Activated naive CD4-positive, alpha-beta T cell treated with anti-CD3 and anti-CD28 coated beads, Interleukin-2, amount 50 U/mL, for 24 hours (primary cell): ENCODE data around the gene TSEN15.
"Not testable (repeated sequence)": the region's sequence is repeated elsewhere in the genome, so short reads cannot be mapped to it uniquely, and the experiment has no call there.

Experiments used
- H3K27ac Mint-ChIP-seq: one replicate; pipeline ENCODE4 v1.8.0; 2021; ENCODE audit warnings: mild to moderate bottlenecking, mixed read lengths
- H3K27me3 Mint-ChIP-seq: one replicate; pipeline ENCODE4 v1.8.0; 2021; ENCODE audit warnings: mixed read lengths
- H3K36me3 Mint-ChIP-seq: one replicate; pipeline ENCODE4 v1.8.0; 2021; ENCODE audit warnings: mixed read lengths
- H3K4me1 Mint-ChIP-seq: one replicate; pipeline ENCODE4 v1.8.0; 2021; ENCODE audit warnings: mixed read lengths
- H3K4me3 Mint-ChIP-seq: one replicate; pipeline ENCODE4 v1.8.0; 2021; ENCODE audit warnings: mild to moderate bottlenecking, mixed read lengths
- H3K9me3 Mint-ChIP-seq: one replicate; pipeline ENCODE4 v1.8.0; 2021; ENCODE audit warnings: mixed read lengths

The TSEN15 gene

DNA sequence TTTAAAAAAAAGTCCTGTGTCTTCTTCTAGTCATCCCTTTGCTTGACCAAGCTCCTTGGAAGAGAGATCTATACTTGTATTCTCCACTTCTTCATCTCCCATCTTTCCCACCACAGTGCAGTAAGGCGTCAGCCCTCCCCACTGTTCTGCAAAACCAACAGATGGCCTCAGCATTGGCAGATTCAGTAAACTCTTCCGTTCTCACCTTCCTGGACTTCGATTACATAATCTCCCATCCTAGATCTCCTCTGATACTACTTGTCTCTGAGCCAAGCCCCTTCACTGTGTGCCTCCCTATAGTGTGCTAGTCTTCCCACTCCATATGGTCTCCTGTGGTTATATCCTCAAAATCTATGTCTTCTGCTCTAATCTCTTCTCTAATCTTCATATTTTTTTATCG lies 12.4 kb upstream of the TSEN15 start:
- Mint-ChIP-seq H3K27ac (no peak overlapping the region), H3K9me3 (no peaks in the 10 kb centered on the region), H3K4me1 (peaks cover 22% of the 10 kb centered on the region), H3K27me3 (peaks cover 59% of the 10 kb centered on the region), H3K36me3 (peaks cover 6% of the 10 kb centered on the region), H3K4me3 (peak overlapping the region; percentile 51)

DNA sequence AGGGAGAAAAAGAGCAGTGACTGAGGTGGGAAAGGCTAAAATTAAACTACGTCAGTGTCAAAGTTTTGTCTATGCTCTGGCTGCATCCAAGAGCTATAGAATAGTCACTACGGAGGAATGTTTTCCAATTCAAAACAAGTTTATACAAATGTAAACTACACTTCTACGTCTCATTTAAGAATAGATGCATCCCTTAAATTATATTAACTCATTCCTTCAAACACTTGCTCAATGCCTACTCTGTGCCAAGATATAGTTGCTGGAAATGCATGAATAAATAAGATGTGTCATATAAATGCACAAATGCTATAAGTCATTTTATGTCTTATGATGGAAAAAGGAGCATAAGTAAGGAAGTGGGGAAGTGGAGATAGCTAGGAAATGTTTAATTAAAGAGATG lies 9.8 kb upstream of the TSEN15 start:
- Mint-ChIP-seq H3K4me3 (no peak overlapping the region), H3K4me1 (peaks cover 15% of the 10 kb centered on the region), H3K9me3 (no peaks in the 10 kb centered on the region), H3K27ac (no peak overlapping the region), H3K27me3 (peaks cover 44% of the 10 kb centered on the region), H3K36me3 (peaks cover 6% of the 10 kb centered on the region)

DNA sequence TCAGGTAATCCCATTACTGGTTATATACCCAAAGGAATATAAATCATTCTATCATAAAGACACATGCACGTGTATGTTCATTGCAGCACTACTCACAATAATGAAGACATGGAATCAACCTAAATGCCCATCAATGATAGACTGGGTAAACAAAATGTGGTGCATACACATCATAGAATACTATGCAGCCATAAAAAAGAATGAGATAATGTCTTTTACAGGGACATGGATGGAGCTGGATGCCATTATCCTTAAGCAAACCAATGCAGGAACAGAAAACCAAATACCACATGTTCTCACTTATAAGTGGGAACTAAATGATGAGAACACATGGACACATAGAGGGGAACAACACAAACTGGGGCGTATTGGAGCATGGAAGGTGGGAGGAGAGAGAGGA lies 8.2 kb upstream of the TSEN15 start:
- not testable (repeated sequence) for H3K27ac Mint-ChIP-seq, H3K4me1 Mint-ChIP-seq, H3K9me3 Mint-ChIP-seq, H3K36me3 Mint-ChIP-seq, H3K4me3 Mint-ChIP-seq
- H3K27me3 Mint-ChIP-seq: peaks cover 38% of the 10 kb centered on the region

DNA sequence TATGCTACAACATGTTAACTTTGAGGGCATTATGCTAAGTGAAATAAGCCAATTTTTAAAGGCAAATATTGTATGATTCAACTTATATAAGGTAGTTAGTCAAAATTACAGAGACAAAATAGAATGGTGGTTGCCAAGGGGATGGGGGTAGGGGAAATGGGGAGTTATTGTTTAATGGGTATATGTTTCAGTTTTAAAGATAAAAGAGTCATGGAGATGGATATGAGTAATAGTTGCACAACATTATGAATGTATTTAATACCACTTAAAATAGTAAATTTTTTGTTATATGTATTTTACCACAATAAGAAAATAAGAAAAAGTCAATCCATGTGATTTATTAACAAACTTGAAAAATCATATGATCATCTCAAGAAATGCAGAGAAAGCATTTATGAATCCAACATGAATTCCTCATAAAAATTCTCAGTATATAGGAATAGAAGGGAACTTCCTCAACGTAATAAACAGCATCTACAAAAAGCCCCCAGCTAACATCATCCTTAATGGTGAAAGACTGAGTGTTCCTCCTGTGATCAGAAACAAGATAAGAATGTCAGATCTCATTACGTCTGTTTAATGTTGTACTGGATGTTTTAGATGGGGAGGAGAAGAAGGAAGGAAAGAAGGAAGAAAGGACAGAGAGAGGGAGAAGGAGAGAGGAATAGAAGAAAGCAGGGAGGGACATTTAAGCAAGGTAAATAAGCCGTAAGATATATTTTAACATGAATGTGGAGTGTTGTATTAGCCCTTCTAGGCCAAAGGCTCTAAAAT lies 6.7 kb upstream of the TSEN15 start:
- Mint-ChIP-seq H3K4me1 (no peaks in the 10 kb centered on the region), H3K4me3 (no peak overlapping the region), H3K9me3 (no peaks in the 10 kb centered on the region), H3K36me3 (peaks cover 3% of the 10 kb centered on the region), H3K27me3 (peaks cover 37% of the 10 kb centered on the region), H3K27ac (no peak overlapping the region)

DNA sequence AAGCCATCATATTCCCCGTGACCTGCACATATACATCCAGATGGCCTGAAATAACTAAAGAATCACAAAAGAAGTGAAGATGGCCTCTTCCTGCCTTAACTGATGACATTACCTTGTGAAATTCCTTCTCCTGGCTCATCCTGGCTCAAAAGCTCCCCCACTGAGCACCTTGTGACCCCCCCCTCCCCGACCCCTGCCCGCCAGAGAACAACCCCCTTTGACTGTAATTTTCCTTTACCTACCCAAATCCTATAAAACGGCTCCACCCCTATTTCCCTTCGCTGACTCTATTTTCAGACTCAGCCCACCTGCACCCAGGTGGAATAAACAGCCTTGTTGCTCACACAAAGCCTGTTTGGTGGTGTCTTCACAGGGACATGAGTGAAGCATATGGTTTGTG lies 4.0 kb upstream of the TSEN15 start:
- H3K4me3 Mint-ChIP-seq, H3K36me3 Mint-ChIP-seq, H3K27ac Mint-ChIP-seq, H3K9me3 Mint-ChIP-seq: not testable (repeated sequence)
- peaks cover 19% of the 10 kb centered on the region for H3K4me1 Mint-ChIP-seq
- H3K27me3 Mint-ChIP-seq: peaks cover 23% of the 10 kb centered on the region

DNA sequence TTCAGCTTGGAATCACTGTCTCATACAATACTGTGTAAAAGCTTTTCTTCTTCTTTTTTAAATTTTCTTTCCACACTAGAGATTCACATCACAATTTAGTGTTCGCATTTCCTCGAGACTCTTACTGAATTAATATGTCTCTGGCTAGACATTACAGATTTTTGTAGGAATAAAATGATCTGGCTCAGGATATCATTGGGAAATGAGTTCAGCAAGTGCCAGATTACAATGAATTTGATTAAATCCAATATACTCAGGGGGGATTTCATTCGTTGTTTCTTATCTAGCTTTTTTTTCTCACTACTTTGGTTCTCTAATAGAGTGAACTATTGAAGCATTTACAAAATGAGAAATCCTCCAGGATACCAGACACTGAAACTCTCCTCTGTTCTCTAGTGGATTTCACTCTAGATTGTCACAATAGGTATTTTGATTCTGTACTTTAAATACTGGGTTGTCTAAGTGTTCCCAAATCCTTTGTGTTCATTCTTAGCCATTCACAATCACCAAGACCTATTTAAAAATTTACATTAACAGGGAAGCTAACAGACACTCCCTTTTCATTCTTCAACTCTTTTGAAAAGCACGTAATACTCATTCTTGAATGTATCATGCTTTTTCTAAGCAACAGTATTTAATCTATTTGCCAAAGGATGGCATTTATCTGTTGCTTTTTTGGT lies 2.8 kb upstream of the TSEN15 start:
- peaks cover 5% of the 10 kb centered on the region for H3K36me3 Mint-ChIP-seq
- peaks cover 13% of the 10 kb centered on the region for H3K27me3 Mint-ChIP-seq
- H3K27ac Mint-ChIP-seq: peak overlapping the region; percentile 26
- H3K9me3 Mint-ChIP-seq: peaks cover 4% of the 10 kb centered on the region
- H3K4me3 Mint-ChIP-seq: no peak overlapping the region
- peaks cover 29% of the 10 kb centered on the region for H3K4me1 Mint-ChIP-seq

DNA sequence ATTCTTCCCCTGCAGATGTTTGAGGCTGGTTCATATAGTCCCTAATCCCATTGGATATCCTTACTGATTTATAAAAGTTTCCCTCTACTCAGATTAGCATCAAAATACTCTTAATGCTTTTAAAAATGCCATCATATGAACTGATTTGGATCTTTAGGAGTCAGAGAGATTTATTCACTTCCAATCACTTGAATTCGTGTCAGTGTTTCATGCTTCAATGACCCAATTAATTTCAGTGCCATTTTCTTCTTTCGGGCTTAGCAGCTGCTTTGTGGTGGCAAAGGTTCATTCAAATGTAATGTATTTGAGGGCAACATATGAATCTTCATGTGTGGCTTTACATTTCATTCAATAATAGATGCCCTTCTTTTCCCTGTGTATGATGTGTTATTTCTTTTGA lies 2.2 kb upstream of the TSEN15 start:
- no peak overlapping the region for H3K27ac Mint-ChIP-seq
- H3K4me3 Mint-ChIP-seq: no peak overlapping the region
- peaks cover 4% of the 10 kb centered on the region for H3K9me3 Mint-ChIP-seq
- H3K27me3 Mint-ChIP-seq: peaks cover 12% of the 10 kb centered on the region
- peaks cover 35% of the 10 kb centered on the region for H3K4me1 Mint-ChIP-seq
- H3K36me3 Mint-ChIP-seq: peaks cover 6% of the 10 kb centered on the region

DNA sequence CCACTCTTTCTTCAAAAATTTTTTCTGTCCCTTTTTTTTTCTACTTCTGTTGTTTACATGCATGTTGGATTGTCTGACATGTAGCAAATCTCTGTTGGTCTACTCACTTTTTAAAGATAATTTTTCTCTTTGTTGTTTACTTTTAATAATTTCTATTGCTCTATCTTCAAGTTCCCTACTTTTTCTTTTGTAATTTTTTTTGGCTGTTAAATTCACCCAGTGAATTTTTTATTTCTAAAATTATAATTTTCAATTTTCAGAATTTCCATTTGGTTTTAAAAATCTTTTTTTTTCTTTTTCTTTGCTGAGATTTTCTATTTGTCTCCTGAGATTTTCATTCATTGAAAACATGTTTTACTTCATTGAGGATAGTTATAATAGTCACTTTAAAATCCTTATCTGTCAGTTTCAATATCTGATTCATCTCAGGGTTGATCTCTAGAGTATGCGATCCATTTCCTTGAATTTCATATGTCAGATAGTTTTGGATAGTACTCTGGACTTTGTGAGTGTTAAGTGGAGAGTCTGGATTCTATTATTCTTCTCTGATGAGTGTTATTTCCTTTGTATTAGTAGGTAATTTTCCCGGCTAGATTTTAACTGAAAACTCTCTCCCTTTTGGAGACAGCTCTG lies 1.6 kb upstream of the TSEN15 start:
- Mint-ChIP-seq H3K27me3 (peaks cover 12% of the 10 kb centered on the region), H3K27ac (peak overlapping the region; percentile 100), H3K4me1 (peaks cover 39% of the 10 kb centered on the region), H3K36me3 (peaks cover 8% of the 10 kb centered on the region), H3K4me3 (peak overlapping the region; percentile 98), H3K9me3 (peaks cover 4% of the 10 kb centered on the region)

DNA sequence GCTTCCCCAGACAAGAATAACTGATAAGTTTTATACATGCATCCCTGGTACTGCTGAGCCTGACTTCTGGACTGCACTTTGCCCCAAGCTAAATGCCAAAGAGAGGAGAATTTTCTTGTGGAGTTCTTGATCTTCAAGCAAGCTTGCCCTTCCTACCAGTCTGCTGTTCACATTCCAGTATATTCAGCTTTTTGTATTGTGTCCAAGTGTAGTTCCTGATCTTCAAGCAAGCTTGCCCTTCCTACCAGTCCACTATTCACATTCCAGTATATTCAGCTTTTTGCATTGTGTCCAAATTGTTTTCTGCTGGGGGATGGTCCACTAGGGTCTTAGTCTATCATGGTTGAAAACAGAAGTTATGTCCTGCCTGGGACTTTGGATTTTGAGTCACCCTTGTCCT lies 894 bp upstream of the TSEN15 start:
- H3K36me3 Mint-ChIP-seq: peaks cover 11% of the 10 kb centered on the region
- H3K27me3 Mint-ChIP-seq: peaks cover 12% of the 10 kb centered on the region
- peaks cover 42% of the 10 kb centered on the region for H3K4me1 Mint-ChIP-seq
- H3K9me3 Mint-ChIP-seq: peaks cover 4% of the 10 kb centered on the region
- peak overlapping the region; percentile 98 for H3K4me3 Mint-ChIP-seq
- peak overlapping the region; percentile 100 for H3K27ac Mint-ChIP-seq

DNA sequence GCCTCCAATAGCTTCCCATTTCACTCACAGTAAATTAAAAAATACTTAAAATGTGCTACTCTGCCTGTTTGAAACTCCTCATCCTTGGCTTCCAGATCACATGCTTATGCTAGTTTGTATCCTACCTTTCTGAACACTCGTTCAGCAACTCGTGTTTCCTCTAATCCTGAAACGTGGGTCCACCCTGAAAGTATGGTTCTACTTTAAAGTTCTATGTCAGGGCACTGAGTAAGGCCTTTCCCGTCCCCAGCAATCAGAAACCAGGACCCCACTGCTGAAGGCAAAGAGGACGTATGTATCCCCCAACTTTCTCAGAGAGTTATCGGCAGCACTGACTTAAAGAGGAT lies 419 bp upstream of the TSEN15 start:
- H3K9me3 Mint-ChIP-seq: peaks cover 4% of the 10 kb centered on the region
- H3K36me3 Mint-ChIP-seq: peaks cover 11% of the 10 kb centered on the region
- peak overlapping the region; percentile 100 for H3K27ac Mint-ChIP-seq
- H3K4me3 Mint-ChIP-seq: peak overlapping the region; percentile 98
- H3K4me1 Mint-ChIP-seq: peaks cover 42% of the 10 kb centered on the region
- peaks cover 12% of the 10 kb centered on the region for H3K27me3 Mint-ChIP-seq

DNA sequence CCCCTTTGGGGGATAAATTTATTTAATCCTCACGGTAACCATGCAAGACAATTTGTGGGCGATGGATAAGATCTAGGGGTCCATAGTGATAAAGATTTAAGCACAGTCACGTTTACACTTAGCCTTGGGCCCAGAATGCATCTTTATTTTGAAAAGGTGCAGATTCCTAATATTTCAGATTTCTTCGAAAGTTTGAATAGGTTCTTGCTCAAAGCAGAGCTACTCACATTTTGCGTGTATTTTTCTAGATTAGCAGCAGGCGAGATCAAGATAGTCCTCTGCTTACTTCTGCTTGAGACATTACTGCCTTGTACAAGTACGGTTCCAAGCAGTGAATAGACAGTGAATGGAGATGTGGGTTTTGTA lies 647 bp downstream of the TSEN15 start:
- peak overlapping the region; percentile 98 for H3K4me3 Mint-ChIP-seq
- peak overlapping the region; percentile 100 for H3K27ac Mint-ChIP-seq
- H3K36me3 Mint-ChIP-seq: peaks cover 20% of the 10 kb centered on the region
- peaks cover 50% of the 10 kb centered on the region for H3K4me1 Mint-ChIP-seq
- peaks cover 4% of the 10 kb centered on the region for H3K9me3 Mint-ChIP-seq
- H3K27me3 Mint-ChIP-seq: peaks cover 12% of the 10 kb centered on the region

DNA sequence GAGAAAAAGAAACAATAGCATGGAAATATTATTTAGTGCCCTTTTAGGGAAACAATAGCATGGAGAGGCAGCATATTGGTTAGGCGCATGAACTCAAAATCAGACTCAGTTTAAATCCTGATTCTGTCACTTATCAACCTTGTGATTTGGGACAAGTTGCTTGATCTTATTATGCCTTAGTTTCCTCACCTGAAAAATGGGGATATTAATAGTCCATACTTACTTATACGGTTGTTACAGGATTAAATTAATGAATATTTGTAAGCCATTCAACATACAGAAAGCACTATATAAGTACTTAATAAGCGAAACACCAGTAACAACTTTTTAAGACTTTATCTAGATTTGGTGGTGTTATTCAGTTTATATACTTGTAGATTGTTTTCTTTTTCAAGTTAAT lies 1.2 kb downstream of the TSEN15 start:
- Mint-ChIP-seq H3K4me1 (peaks cover 53% of the 10 kb centered on the region), H3K27me3 (peaks cover 12% of the 10 kb centered on the region), H3K27ac (peak overlapping the region; percentile 100), H3K4me3 (peak overlapping the region; percentile 98), H3K36me3 (peaks cover 20% of the 10 kb centered on the region), H3K9me3 (peaks cover 4% of the 10 kb centered on the region)

DNA sequence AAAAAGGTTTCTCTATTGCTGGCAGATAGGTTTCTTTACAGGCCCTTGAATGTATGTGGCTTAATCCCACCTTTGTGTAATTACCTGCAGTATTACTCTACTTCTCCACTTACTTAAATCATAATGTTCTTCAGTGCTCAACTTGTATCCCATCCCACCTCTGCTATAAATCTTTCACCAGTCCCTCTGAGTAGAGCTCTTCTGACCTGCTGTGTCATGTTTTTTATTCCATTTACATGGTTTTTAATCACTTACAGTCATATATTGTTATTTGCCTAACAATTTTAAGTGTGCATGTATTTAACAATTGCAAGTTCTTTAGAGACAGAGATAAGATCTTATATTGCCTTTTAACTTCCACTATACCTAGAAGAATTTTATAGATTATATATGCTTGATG lies 2.4 kb downstream of the TSEN15 start:
- Mint-ChIP-seq H3K27me3 (peaks cover 8% of the 10 kb centered on the region), H3K4me3 (peak overlapping the region; percentile 66), H3K9me3 (peaks cover 4% of the 10 kb centered on the region), H3K4me1 (peaks cover 60% of the 10 kb centered on the region), H3K27ac (no peak overlapping the region), H3K36me3 (peaks cover 20% of the 10 kb centered on the region)

DNA sequence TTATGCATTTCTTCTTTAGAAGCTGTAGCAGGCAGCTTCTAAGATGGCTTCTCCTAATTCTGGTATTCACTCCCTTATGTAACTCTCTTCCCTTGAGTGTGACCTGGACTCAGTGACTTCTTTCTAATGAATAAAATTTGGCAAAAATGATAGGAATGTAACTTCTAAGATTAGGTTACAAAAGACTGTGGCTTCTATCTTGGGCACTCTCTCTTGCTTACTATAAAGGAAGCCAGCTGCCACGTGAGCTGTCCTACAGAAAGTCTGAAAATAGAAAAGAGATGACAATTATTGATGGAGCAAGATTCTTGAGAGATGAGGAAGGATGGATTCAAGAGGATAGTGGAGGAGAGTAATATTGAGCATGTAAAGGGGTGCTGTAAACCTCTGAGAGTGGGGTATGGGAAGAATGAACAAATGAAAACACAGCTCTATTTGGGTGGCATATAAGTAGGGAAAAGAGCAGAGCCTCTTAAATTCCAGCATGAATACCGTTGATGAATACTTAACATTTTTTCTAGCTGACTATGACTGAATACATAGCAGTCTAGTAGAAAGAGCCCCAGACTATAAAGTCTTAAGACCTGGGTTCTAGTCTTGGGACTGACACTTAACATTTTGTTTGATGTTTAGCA lies 5.5 kb downstream of the TSEN15 start:
- Mint-ChIP-seq H3K27ac (no peak overlapping the region), H3K4me3 (no peak overlapping the region), H3K4me1 (peaks cover 59% of the 10 kb centered on the region), H3K36me3 (peaks cover 24% of the 10 kb centered on the region), H3K27me3 (no peaks in the 10 kb centered on the region), H3K9me3 (no peaks in the 10 kb centered on the region)

DNA sequence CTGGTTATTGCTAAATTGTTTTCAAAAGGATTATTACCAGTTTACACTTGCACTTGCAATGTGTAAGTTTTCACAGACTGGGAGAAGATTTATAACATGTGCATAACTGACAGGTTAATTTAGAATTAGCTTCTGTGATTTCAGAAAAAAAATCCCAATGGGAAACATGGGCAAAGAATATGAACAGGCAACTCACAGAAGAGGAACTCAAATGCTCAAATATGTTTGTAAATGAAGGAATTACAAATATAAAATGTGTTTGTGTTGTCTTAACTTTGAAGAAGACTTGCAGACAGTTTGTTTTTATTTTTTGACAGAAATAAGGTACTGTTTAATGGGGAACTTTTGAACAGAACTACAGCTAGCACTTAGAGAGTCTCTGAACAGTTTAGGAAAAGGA lies 8.4 kb downstream of the TSEN15 start:
- Mint-ChIP-seq H3K36me3 (peaks cover 32% of the 10 kb centered on the region), H3K4me3 (no peak overlapping the region), H3K27ac (no peak overlapping the region), H3K9me3 (no peaks in the 10 kb centered on the region), H3K4me1 (peaks cover 49% of the 10 kb centered on the region), H3K27me3 (no peaks in the 10 kb centered on the region)

DNA sequence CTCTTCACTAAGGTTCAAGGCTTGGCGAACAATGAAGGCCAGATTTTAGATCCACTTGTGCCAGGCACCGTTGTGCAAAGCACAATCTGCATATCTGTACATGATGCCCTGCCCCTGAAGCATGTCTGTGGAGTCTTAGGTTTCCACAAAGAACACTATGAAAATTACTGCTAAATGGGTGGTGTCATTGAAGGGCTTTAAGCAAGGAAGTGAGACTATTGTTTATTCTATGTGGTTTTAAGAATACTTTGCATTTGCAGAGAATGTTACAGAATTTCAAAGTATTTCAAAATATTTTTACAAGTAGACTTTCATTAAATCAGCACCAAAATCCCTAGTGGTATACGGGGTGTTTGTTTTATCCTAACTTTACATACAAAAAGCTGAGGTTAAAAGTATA lies 8.8 kb downstream of the TSEN15 start:
- H3K4me1 Mint-ChIP-seq: peaks cover 45% of the 10 kb centered on the region
- H3K36me3 Mint-ChIP-seq: peaks cover 30% of the 10 kb centered on the region
- H3K4me3 Mint-ChIP-seq: no peak overlapping the region
- no peak overlapping the region for H3K27ac Mint-ChIP-seq
- H3K27me3 Mint-ChIP-seq: no peaks in the 10 kb centered on the region
- H3K9me3 Mint-ChIP-seq: no peaks in the 10 kb centered on the region
